ENCODE results near the gene NBPF12.
"Not testable (repeated sequence)": the region's sequence is repeated elsewhere in the genome, so short reads cannot be mapped to it uniquely, and the experiment has no call there.

DNA sequence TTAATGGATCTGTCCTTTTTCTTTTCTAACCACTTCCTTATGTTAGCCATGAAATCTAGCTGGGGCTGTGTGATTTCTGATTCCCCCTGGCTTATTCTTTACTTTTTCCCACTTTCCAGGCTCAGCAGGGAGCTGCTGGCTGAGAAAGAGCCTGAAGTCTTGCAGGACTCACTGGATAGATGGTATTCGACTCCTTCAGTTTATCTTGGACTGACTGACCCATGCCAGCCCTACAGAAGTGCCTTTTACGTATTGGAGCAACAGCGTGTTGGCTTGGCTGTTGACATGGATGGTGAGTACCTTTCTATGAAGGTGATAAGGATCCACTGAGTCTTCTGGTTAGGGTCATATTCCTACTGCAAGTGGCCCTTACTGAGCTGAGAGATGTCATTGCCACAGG, 51.3 kb downstream of the NBPF12 start:
- TF ChIP-seq, protein P1, sequence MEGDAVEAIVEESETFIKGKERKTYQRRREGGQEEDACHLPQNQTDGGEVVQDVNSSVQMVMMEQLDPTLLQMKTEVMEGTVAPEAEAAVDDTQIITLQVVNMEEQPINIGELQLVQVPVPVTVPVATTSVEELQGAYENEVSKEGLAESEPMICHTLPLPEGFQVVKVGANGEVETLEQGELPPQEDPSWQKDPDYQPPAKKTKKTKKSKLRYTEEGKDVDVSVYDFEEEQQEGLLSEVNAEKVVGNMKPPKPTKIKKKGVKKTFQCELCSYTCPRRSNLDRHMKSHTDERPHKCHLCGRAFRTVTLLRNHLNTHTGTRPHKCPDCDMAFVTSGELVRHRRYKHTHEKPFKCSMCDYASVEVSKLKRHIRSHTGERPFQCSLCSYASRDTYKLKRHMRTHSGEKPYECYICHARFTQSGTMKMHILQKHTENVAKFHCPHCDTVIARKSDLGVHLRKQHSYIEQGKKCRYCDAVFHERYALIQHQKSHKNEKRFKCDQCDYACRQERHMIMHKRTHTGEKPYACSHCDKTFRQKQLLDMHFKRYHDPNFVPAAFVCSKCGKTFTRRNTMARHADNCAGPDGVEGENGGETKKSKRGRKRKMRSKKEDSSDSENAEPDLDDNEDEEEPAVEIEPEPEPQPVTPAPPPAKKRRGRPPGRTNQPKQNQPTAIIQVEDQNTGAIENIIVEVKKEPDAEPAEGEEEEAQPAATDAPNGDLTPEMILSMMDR (IDR thresholded peaks at IDR 0.05) = not testable (repeated sequence)
- not testable (repeated sequence) for TF ChIP-seq POLR2A (IDR thresholded peaks at IDR 0.05)

Data from testis (tissue), 2 donors.